ENCODE data around the gene KCNH1. TPM values are rescaled to one million over a fixed set of nuclear protein-coding genes. Genes with fewer than 3 reads are reported as not detected.

Gene KCNH1
- polyA plus RNA-seq, 1 experiment: 3.5 TPM

DNA sequence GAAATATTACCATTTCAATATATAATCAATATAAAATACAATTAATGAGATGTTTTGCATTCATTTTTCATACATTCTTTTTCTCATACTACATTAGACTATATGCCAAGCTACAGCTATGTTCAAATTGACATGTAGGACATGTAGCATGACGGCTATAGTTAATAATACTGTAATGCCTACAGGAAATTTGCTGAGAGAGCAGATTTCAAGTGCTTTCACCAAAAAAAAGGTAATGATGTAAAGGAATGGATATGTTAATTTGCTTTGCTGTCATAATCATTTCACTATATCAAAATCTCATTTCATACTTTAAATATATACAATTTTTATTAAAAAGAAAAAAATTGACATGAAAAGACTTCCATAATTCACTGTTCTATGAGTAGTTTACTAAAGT, 215.1 kb downstream of the KCNH1 start:
- CTCF ChIA-PET: interaction anchor here (1.0 kb wide), 1 partner anchor 215 kb away, joined by 4 read pairs; the partner anchor contains the start of gene KCNH1
- DNase-seq (ENCODE audit: low read depth): no peak
- POLR2A ChIA-PET: no interaction called here
- TF ChIP-seq, protein P1, sequence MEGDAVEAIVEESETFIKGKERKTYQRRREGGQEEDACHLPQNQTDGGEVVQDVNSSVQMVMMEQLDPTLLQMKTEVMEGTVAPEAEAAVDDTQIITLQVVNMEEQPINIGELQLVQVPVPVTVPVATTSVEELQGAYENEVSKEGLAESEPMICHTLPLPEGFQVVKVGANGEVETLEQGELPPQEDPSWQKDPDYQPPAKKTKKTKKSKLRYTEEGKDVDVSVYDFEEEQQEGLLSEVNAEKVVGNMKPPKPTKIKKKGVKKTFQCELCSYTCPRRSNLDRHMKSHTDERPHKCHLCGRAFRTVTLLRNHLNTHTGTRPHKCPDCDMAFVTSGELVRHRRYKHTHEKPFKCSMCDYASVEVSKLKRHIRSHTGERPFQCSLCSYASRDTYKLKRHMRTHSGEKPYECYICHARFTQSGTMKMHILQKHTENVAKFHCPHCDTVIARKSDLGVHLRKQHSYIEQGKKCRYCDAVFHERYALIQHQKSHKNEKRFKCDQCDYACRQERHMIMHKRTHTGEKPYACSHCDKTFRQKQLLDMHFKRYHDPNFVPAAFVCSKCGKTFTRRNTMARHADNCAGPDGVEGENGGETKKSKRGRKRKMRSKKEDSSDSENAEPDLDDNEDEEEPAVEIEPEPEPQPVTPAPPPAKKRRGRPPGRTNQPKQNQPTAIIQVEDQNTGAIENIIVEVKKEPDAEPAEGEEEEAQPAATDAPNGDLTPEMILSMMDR (IDR thresholded peaks at IDR 0.05; ENCODE audit: insufficient read depth, low read depth, low read length): no peak
- Histone ChIP-seq H3K27me3 (ENCODE audit: control insufficient read depth, insufficient read depth, low read length) (no peaks in the 10 kb centered on the region), H3K36me3 (ENCODE audit: control insufficient read depth, insufficient read depth, low read length) (no peaks in the 10 kb centered on the region), H3K4me3 (ENCODE audit: low read depth, low read length) (no peak overlapping the region)

DNA sequence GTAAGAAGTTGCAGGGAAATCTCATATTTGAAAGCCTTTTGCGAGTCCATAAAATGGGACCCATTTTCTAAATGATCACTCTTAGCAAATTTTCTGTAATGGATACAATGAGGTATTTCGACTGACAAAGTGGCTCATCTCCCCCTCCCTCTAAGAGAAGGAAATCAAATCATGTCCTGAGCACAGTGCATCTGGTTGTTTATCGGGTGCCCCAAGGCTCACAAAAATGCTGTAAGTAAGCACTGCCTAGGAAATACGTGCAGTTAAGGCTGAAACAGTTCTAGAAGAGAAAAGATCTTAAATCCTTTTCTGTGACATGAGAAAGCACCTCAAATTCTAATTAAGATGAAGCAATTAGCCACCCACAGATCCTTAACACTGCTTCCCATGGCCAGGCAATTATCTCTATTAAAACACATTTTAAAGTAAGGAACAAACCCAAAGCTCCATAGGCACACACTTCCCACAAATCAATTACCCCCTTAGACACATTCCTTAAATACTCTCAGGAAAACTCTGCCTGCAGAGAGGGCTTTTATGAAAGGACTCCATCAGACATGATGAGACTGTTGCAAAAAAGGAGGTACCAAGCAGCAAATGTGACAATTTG, 216.3 kb downstream of the KCNH1 start:
- Histone ChIP-seq H3K27me3 (ENCODE audit: control insufficient read depth, insufficient read depth, low read length) (no peaks in the 10 kb centered on the region), H3K4me3 (ENCODE audit: low read depth, low read length) (no peak overlapping the region), H3K36me3 (ENCODE audit: control insufficient read depth, insufficient read depth, low read length) (no peaks in the 10 kb centered on the region)
- DNase-seq (ENCODE audit: low read depth): no peak
- CTCF ChIA-PET: no interaction called here
- TF ChIP-seq, protein P1 (IDR thresholded peaks at IDR 0.05; ENCODE audit: insufficient read depth, low read depth, low read length): no peak
- POLR2A ChIA-PET: no interaction called here

DNA sequence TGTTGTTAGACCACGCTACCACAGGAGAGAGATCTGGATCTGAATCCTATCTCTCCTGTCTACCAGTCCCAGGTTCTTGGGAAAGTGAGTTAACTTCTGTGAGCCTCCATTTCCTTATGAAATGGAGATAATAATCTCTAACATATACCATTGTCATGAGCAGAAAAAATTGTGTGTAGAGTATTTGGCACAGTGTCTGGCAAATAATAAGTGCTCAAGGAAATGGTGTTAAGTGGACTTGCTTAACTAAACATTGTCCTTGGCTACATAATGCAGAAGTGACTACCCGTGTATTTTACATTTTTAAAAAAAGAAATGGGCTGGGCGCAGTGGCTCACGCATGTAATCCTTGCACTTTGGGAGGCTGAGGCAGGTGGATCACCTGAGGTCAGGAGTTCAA, 217.4 kb downstream of the KCNH1 start:
- H3K36me3 ChIP-seq (ENCODE audit: control insufficient read depth, insufficient read depth, low read length): no peaks in the 10 kb centered on the region
- H3K27me3 ChIP-seq (ENCODE audit: control insufficient read depth, insufficient read depth, low read length): no peaks in the 10 kb centered on the region
- H3K4me3 ChIP-seq (ENCODE audit: low read depth, low read length): no peak overlapping the region
- CTCF ChIA-PET: no interaction called here
- no peak for DNase-seq (ENCODE audit: low read depth)
- TF ChIP-seq, protein P1 (IDR thresholded peaks at IDR 0.05; ENCODE audit: insufficient read depth, low read depth, low read length): no peak
- POLR2A ChIA-PET: no interaction called here

DNA sequence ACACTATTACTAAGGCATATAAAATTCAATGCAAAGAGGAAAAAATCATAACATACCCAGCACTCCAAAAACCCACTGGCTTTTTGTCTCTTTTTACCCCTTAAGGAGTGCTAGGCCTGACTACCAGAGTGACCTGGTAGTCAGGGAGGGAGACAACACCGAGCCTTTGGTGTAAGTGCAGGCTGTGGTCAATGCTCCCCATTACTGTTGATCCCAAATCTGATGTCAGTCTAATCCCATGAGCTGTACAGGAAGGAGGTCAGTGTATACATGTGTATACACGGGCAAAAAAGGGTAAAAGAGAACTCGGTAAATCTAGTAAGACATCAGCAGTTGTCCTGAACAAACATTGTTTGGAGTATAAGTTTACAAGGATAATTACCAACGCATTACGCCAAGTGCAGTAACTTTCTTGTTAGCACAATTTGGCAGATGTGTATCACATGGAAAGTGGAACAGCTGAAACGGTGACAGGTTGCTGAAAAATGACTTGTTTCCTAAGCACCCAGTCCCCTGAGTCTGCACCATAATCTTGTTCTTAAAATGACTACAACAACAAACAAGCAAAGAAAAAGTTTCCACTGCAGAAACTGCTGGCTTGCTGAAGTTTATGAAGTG, 217.9 kb downstream of the KCNH1 start:
- no peak overlapping the region for H3K4me3 ChIP-seq (ENCODE audit: low read depth, low read length)
- no peak for DNase-seq (ENCODE audit: low read depth)
- CTCF ChIA-PET: no interaction called here
- H3K27me3 ChIP-seq (ENCODE audit: control insufficient read depth, insufficient read depth, low read length): no peaks in the 10 kb centered on the region
- POLR2A ChIA-PET: no interaction called here
- TF ChIP-seq, protein P1 (IDR thresholded peaks at IDR 0.05; ENCODE audit: insufficient read depth, low read depth, low read length): no peak
- no peaks in the 10 kb centered on the region for H3K36me3 ChIP-seq (ENCODE audit: control insufficient read depth, insufficient read depth, low read length)

GRCh38 chr1:210912752-210913151, 221.2 kb downstream of the KCNH1 start:
- no peaks in the 10 kb centered on the region for H3K27me3 ChIP-seq (ENCODE audit: control insufficient read depth, insufficient read depth, low read length)
- ChIA-PET POLR2A (interaction anchor here (0.5 kb wide), 1 partner anchor 23 kb away, joined by 3 read pairs; no protein-coding TSS in a partner anchor), CTCF (interaction anchor here (0.8 kb wide), 1 partner anchor 35 kb away, joined by 3 read pairs; no protein-coding TSS in a partner anchor)
- no peak for DNase-seq (ENCODE audit: low read depth)
- no peaks in the 10 kb centered on the region for H3K36me3 ChIP-seq (ENCODE audit: control insufficient read depth, insufficient read depth, low read length)
- TF ChIP-seq, protein P1 (IDR thresholded peaks at IDR 0.05; ENCODE audit: insufficient read depth, low read depth, low read length): no peak
- no peak overlapping the region for H3K4me3 ChIP-seq (ENCODE audit: low read depth, low read length)

Data from BJ (cell line).